K562 (cell line): ENCODE data around the gene SEMA4G. TPM values are rescaled to one million over a fixed set of nuclear protein-coding genes. Genes with fewer than 3 reads are reported as not detected.

Experiments used
- CTCFL ChIP-seq: IDR thresholded peaks from 2 replicates; pipeline ENCODE4 v1.6.1; 2011; ENCODE audit warnings: borderline replicate concordance, low read depth, mild to moderate bottlenecking, moderate library complexity, low read length; ENCODE audit not compliant: insufficient read depth, poor library complexity, severe bottlenecking
- GATAD2B ChIP-seq: fragments of 450-650 bp; IDR thresholded peaks from 2 replicates; pipeline ENCODE4 v1.6.1; 2017; ENCODE audit warnings: mild to moderate bottlenecking, borderline replicate concordance
- ILK ChIP-seq: fragments of 450-650 bp; IDR thresholded peaks from 2 replicates; pipeline ENCODE4 v1.6.1; 2016; ENCODE audit warnings: missing genetic modification characterization, low read depth, mild to moderate bottlenecking, missing compliant biosample characterization, moderate library complexity, borderline replicate concordance
- MAX ChIP-seq: sonication (generic); formaldehyde crosslinking; IDR thresholded peaks from 2 replicates; pipeline ENCODE4 v1.9.0; 2022; ENCODE audit warnings: mild to moderate bottlenecking, missing genetic modification reagents
- NFYB ChIP-seq: IDR thresholded peaks from 2 replicates; pipeline ENCODE4 v1.6.1; 2011; ENCODE audit warnings: mild to moderate bottlenecking, moderate library complexity; ENCODE audit not compliant: insufficient read length; ENCODE audit errors: extremely low read depth
- PHF21A ChIP-seq: fragments of 450-650 bp; IDR thresholded peaks from 2 replicates; pipeline ENCODE4 v1.6.1; 2017; ENCODE audit warnings: low read depth, borderline replicate concordance
- PKNOX1 ChIP-seq: fragments of 450-650 bp; IDR thresholded peaks from 2 replicates; pipeline ENCODE4 v1.6.1; 2016
- POLR2AphosphoS2 ChIP-seq: IDR thresholded peaks from 2 replicates; pipeline ENCODE4 v1.6.1; 2012; ENCODE audit warnings: low read length, improper control_type of control experiment
- RAD51 ChIP-seq: fragments of 450-650 bp; IDR thresholded peaks from 2 replicates; pipeline ENCODE4 v1.7.1; 2016; ENCODE audit warnings: low read depth, mild to moderate bottlenecking, borderline replicate concordance
- SMARCA5 ChIP-seq: fragments of 450-650 bp; IDR thresholded peaks from 2 replicates; pipeline ENCODE4 v1.6.1; 2016
- SMARCB1 ChIP-seq: IDR thresholded peaks from 2 replicates; pipeline ENCODE4 v1.6.1; 2011; ENCODE audit warnings: improper control_type of control experiment, low read depth; ENCODE audit not compliant: insufficient read length
- SRF ChIP-seq, 2 experiments: fragments of 250-450, 450-650 bp in 1 of 2; sonication (Bioruptor Pico) in 1 of 2; sonication (generic) in 1 of 2; formaldehyde crosslinking; IDR thresholded peaks; 2 replicates each; pipeline versions ENCODE4 v1.5.0 to v1.5.1; 2020 to 2022; ENCODE audit warnings: mild to moderate bottlenecking in 1 of 2, missing genetic modification reagents in 1 of 2
- TRIM25 ChIP-seq: fragments of 450-650 bp; IDR thresholded peaks from 2 replicates; pipeline ENCODE4 v1.7.0; 2016; ENCODE audit warnings: borderline replicate concordance
- polyA plus RNA-seq, 8 experiments: library from polyadenylated mRNA; depleted of rRNA in 4 of 8; stranded (reverse) in 5 of 8; unstranded in 3 of 8; fragments of >200 nt; fragmentation: Nextera tagmentation in 2 of 8; fragmentation: Illumina TruSeq in 1 of 8; extraction: Ambion mirVana in 2 of 8; extraction: Trizol in 1 of 8; gene quantifications; 2 replicates each; pipeline versions ENCODE4 v1.2.1 to v1.2.3, GENCODE V29; 2011 to 2014; ENCODE audit warnings: inconsistent platforms in 1 of 8, missing spikeins in 1 of 8
- total RNA-seq, 7 experiments: library from RNA; depleted of rRNA in 6 of 7; stranded (reverse); fragments of >200 nt in 6 of 7; fragmentation: Illumina TruSeq in 2 of 7; extraction: Trizol in 2 of 7; gene quantifications; 2 replicates each; pipeline versions ENCODE4 v1.2.1 to v1.2.3, GENCODE V29; 2011 to 2021; ENCODE audit warnings: low replicate concordance in 1 of 7
- TF ChIP-seq, protein P1 (sequence below): fragments of 250-450 bp; sonication (Bioruptor Pico); IDR thresholded peaks from 2 replicates; pipeline ENCODE4 v1.8.0; 2021; ENCODE audit warnings: moderate library complexity, mild to moderate bottlenecking, inconsistent platforms
- TF ChIP-seq, protein P2 (sequence below): sonication (generic); formaldehyde crosslinking; IDR thresholded peaks from 2 replicates; pipeline ENCODE4 v1.8.1; 2023; ENCODE audit warnings: mild to moderate bottlenecking, missing genetic modification reagents

The SEMA4G gene
- total and polyA plus RNA-seq, 9 of the 15 experiments (the other 6 are each of a cell fraction or from before 2014, with no cell fraction given) = 0.40 to 7.8 (median 1.8) TPM

DNA sequence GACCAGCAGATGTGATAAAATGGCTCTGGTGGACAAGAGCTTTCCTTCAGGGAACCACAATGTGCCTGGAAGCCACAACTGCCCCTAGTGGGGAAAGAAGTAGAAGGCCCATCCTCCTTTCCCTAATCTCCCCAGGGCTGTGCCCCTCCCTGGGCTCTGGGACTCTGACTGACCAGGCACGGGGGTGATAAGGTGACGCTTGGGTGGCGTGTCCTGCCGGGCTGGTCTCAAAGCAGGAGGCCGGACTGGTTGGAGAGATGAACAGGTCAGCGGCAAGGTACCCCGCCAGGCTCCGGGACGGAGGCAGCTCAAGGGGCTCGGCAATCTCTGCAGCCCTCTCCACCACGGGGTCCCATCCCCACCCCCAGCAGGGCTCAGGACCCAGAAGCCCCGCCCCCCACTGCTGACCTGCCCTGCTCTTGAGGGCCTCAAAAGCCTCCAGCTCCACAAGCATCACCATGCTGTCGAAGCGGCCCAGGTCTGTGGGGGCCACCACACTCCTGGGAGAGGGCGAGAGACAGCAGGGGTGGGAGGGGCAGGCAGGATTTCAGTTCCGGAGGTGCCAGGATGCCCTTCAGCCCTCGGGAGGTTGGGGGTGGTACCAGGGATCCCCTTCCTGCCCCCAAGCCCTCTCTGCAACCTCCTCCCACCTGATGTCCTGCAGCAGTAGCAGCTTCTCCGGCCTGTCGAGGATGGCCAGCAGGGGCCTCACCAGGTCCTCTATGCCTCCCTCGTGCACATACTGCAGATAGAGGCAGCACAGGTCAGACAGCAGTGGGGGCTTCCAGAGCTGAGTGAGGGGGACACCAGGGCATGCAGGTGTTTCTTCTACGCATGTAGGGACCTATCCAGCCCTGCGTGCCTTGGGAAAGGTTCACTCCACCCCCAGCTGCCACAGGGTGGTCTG, 42.5 kb downstream of the SEMA4G start (continued):
- TF ChIP-seq, protein P1, sequence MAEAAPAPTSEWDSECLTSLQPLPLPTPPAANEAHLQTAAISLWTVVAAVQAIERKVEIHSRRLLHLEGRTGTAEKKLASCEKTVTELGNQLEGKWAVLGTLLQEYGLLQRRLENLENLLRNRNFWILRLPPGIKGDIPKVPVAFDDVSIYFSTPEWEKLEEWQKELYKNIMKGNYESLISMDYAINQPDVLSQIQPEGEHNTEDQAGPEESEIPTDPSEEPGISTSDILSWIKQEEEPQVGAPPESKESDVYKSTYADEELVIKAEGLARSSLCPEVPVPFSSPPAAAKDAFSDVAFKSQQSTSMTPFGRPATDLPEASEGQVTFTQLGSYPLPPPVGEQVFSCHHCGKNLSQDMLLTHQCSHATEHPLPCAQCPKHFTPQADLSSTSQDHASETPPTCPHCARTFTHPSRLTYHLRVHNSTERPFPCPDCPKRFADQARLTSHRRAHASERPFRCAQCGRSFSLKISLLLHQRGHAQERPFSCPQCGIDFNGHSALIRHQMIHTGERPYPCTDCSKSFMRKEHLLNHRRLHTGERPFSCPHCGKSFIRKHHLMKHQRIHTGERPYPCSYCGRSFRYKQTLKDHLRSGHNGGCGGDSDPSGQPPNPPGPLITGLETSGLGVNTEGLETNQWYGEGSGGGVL = no peak
- no peak for TF ChIP-seq SMARCB1
- TF ChIP-seq GATAD2B = 0 out of 2 replicates have a peak, but pooled peaks have one; percentile 17
- peak; percentile 26; the same call in 1 of the 2 replicates for TF ChIP-seq MAX (CRISPR knock-in tag)
- peak; percentile 59; the same call in 1 of the 2 replicates for TF ChIP-seq PHF21A
- TF ChIP-seq CTCFL = peak; percentile 47
- 0 out of 4 replicates have a peak, but pooled peaks of 1 of the 2 experiments have one; percentile 40 for TF ChIP-seq SRF (CRISPR knock-in tag; IDR thresholded peaks at IDR 0.05)
- TF ChIP-seq PKNOX1 = peak; percentile 14; the same call in 1 of the 2 replicates
- TF ChIP-seq SMARCA5 = no peak
- no peak for TF ChIP-seq POLR2AphosphoS2
- TF ChIP-seq, protein P2, sequence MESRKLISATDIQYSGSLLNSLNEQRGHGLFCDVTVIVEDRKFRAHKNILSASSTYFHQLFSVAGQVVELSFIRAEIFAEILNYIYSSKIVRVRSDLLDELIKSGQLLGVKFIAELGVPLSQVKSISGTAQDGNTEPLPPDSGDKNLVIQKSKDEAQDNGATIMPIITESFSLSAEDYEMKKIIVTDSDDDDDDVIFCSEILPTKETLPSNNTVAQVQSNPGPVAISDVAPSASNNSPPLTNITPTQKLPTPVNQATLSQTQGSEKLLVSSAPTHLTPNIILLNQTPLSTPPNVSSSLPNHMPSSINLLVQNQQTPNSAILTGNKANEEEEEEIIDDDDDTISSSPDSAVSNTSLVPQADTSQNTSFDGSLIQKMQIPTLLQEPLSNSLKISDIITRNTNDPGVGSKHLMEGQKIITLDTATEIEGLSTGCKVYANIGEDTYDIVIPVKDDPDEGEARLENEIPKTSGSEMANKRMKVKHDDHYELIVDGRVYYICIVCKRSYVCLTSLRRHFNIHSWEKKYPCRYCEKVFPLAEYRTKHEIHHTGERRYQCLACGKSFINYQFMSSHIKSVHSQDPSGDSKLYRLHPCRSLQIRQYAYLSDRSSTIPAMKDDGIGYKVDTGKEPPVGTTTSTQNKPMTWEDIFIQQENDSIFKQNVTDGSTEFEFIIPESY (CRISPR knock-in tag) = 0 out of 2 replicates have a peak, but pooled peaks have one; percentile 28
- TF ChIP-seq NFYB = no peak
- TF ChIP-seq RAD51 = no peak
- no peak for TF ChIP-seq ILK (tag)
- no peak for TF ChIP-seq TRIM25
